GM21825 (cell line): ENCODE data around the gene USP47.
A peak's percentile ranks its signal among the peaks of the same experiment; 100 is the strongest.
"Not testable (repeated sequence)": the region's sequence is repeated elsewhere in the genome, so short reads cannot be mapped to it uniquely, and the experiment has no call there.

Experiments
- ATAC-seq: cut with Tn5 transposase; IDR thresholded peaks from one replicate; pipeline ENCODE4 v1.9.1; 2021; ENCODE audit warnings: mild to moderate bottlenecking, moderate library complexity; ENCODE audit not compliant: unreplicated experiment

Gene USP47

GRCh38 chr11:11827272-11827671 lies 14.5 kb upstream of the USP47 start:
- no peak for ATAC-seq

GRCh38 chr11:11831406-11831805 lies 10.4 kb upstream of the USP47 start:
- not testable (repeated sequence) for ATAC-seq

GRCh38 chr11:11836676-11837231 lies 5.0 kb upstream of the USP47 start:
- no peak for ATAC-seq

- ATAC-seq, result no peak
These were observed 2.1 kb upstream of the USP47 start for GRCh38 chr11:11839718-11840117.

- peak; percentile 41 for ATAC-seq
These were observed 553 bp upstream of the USP47 start for GRCh38 chr11:11841116-11841722.

- peak; percentile 39 for ATAC-seq
These were observed 743 bp downstream of the USP47 start for GRCh38 chr11:11842421-11843008.

- ATAC-seq, result no peak
These were observed 1.4 kb downstream of the USP47 start for GRCh38 chr11:11843211-11843621.

GRCh38 chr11:11843642-11844041 lies 1.9 kb downstream of the USP47 start:
- ATAC-seq, result no peak

GRCh38 chr11:11844272-11844671 lies 2.5 kb downstream of the USP47 start:
- ATAC-seq, result no peak

GRCh38 chr11:11845071-11845470 lies 3.3 kb downstream of the USP47 start:
- ATAC-seq, result no peak

- no peak for ATAC-seq
These were observed 3.8 kb downstream of the USP47 start for GRCh38 chr11:11845551-11845950.

- no peak for ATAC-seq
These were observed 5.3 kb downstream of the USP47 start for GRCh38 chr11:11847082-11847481.

GRCh38 chr11:11848891-11849746 lies 7.3 kb downstream of the USP47 start:
- ATAC-seq, result peak; percentile 53

- ATAC-seq, result no peak
These were observed 8.9 kb downstream of the USP47 start for GRCh38 chr11:11850668-11851067.

- no peak for ATAC-seq
These were observed 14.9 kb downstream of the USP47 start for GRCh38 chr11:11856638-11857037.

GRCh38 chr11:11857769-11858168 lies 16.0 kb downstream of the USP47 start:
- no peak for ATAC-seq

GRCh38 chr11:11858676-11859075 lies 16.9 kb downstream of the USP47 start:
- no peak for ATAC-seq

- no peak for ATAC-seq
These were observed 18.6 kb downstream of the USP47 start for GRCh38 chr11:11860103-11860979.

GRCh38 chr11:11862999-11863398 lies 21.2 kb downstream of the USP47 start:
- no peak for ATAC-seq

- no peak for ATAC-seq
These were observed 22.6 kb downstream of the USP47 start for GRCh38 chr11:11864332-11864731.

GRCh38 chr11:11864803-11865202 lies 23.0 kb downstream of the USP47 start:
- no peak for ATAC-seq
